ENCODE results near the gene USP10.

Gene USP10

GRCh38 chr16:84700446-84701300 lies 873 bp downstream of the USP10 start:
- DNase-seq (ENCODE audit: low read depth): peak; percentile 13

DNA sequence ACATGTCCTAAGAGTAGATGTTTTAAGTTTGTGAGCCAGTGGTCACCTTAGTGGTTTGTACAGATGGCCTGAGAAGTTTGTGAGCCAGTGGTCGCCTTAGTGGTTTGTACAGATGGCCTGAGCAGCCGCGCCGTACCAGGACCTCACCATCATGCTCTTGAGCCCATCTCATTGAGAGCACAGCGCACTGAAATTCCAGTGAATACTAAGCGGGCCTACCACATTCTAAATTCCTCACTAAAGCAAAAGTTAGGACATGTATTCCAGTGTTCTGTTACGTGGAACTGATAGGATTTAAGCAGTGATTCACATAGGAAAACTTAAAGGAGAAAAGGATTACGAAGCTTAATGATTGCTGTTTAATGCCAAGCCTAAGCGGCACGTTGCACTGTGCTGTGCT lies 3.9 kb downstream of the USP10 start:
- DNase-seq (ENCODE audit: low read depth): no peak

GRCh38 chr16:84704253-84704652 lies 4.5 kb downstream of the USP10 start:
- DNase-seq (ENCODE audit: low read depth): no peak

GRCh38 chr16:84706856-84707255 lies 7.1 kb downstream of the USP10 start:
- no peak for DNase-seq (ENCODE audit: low read depth)

- no peak for DNase-seq (ENCODE audit: low read depth)
These were observed 9.8 kb downstream of the USP10 start for GRCh38 chr16:84709609-84710008.

GRCh38 chr16:84710686-84711085 lies 10.9 kb downstream of the USP10 start:
- DNase-seq (ENCODE audit: low read depth): no peak

- no peak for DNase-seq (ENCODE audit: low read depth)
These were observed 12.4 kb downstream of the USP10 start for GRCh38 chr16:84712138-84712671.

DNA sequence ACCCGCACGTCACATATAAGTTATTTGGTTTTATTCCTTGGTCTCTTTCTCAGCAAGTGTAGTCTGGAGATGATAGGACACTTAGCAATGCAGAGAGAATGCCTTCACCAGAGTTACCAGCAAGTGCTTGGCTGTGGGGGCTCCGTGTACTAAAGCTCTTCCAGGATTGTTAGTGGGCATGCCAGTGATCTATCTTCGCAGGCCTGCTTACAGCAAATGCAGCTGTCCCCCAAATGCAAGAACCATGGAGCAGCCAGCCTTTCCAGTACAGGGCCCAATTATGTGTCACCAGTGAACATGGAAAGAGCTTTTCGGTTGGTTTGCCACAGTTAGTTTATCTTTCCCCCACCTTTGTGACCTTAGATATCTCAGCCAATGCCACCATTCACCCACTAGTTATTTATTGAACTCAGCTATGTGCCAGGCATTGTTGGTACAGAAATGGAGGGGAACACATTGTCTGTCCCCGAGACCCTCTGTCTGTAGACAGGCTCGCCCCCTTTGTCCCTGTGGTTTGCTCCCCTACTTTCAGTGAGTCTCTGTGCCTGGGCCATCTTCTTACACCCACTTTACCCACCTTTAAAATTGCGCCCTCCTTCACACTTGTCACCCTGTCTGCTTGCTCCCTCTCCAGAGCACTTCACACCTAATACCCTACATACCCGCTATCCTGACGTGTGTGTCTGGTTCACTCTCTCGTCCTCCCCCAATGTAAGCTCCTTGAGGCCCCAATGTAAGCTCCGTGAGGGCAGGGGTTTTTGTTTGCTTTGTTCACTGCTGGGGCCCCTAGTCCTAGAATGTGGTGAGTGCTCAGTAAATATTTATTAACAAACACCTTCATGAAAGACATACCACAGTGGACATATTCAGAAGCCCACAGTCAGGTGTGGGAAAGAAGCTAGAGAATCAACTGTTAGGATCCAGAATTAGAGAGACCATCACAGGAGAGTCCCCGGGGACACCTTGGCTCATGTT lies 13.3 kb downstream of the USP10 start:
- no peak for DNase-seq (ENCODE audit: low read depth)

DNA sequence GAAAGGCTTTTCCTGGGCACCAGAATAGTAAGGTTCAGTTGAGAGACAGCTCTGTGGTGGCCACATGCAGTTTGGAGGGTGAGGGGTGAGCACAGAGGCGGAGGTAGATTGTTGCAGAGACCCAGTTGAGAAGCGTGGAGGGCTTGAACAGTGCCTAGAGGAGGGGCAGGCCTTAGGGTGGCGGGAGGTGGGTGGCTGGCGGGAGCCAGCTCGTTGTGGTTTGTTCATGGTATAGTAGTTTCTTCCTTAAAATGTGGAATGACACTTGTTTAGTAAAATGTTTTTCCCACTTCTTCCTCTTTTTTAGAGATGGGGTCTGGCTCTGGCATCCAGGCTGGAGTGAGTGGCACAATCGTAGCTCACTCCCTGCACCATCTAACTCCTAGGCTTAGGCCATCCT lies 14.2 kb downstream of the USP10 start:
- no peak for DNase-seq (ENCODE audit: low read depth)

GRCh38 chr16:84715424-84715823 lies 15.6 kb downstream of the USP10 start:
- DNase-seq (ENCODE audit: low read depth): no peak

DNA sequence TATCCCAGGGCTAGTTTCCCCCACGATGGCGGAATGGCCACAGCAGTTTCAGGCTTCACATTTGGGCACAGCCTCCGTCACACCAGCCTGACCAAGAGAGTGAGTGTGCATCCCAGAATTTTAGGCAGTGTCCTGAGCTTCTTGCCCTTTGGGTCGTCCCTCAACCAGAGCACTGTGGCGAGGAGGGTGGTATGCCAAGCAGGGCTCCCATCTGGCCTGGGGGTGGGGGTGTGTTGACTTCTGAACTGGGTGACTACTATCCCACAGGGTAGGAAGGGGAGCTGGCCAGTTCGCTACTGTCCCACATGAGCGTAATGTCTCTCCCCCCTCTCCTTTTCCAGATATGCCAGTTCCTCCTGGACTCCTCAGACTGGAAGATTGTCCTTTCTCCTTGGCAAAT lies 16.1 kb downstream of the USP10 start:
- no peak for DNase-seq (ENCODE audit: low read depth)

GRCh38 chr16:84716740-84717139 lies 16.9 kb downstream of the USP10 start:
- DNase-seq (ENCODE audit: low read depth): no peak

DNA sequence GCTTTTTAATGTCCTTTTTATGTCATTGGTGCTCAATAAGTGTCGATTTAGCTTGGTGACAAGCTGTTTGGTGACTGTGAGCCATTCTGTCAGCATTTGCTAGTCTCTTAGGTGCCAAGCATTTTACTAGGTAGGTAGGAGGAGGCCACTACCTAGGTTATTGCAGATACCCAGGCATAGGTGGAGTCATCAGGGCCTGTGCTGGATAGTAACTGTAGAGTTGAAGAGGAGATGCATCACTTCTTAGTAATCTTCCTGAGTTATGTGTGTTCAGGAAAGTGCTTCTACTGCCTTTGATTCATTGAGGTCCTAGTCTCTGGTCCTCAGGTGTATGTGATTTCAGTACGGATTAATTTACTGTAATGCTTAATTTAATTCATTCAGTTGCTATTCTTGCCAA lies 17.7 kb downstream of the USP10 start:
- DNase-seq (ENCODE audit: low read depth): no peak

- no peak for DNase-seq (ENCODE audit: low read depth)
These were observed 20.4 kb downstream of the USP10 start for GRCh38 chr16:84720177-84720579.

DNA sequence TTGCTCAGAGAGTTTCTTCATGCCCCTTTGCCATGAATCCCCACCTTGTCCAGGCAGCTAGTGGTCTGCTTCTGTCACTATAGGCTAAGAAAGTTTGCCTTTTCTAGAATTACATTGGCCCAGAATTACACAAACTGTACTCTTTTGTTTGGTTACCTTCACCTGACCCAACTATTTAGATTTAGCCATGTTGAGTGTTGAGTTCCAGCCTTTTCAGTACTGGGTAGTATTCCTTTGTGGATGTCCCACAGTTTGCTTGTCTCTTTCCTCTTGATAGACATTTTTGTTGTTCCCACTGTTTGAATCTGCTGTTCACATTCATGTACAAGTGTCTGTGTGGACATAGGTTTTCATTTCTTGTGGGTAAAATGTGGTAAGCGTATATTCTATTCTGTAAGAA lies 22.3 kb downstream of the USP10 start:
- no peak for DNase-seq (ENCODE audit: low read depth)

DNA sequence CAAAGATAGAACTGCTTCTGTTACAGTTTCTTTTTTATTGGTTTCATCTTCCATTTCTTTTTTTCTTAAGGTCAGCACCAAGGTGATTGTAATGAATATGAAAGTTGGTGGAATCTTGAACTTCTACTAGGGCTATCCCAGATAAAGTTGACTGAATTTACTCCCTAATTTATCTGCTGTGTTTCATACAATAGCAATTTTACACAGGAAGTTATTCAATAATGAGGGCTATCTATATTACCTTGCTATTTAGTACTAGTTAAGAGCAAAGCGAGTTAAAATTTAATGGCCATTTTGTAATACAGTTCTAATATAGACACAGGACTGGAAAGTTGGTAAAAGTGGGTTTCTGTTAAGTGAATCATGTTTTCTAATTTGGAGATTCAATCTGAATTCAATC lies 24.1 kb downstream of the USP10 start:
- no peak for DNase-seq (ENCODE audit: low read depth)

- no peak for DNase-seq (ENCODE audit: low read depth)
These were observed 25.0 kb downstream of the USP10 start for GRCh38 chr16:84724606-84725309.

DNA sequence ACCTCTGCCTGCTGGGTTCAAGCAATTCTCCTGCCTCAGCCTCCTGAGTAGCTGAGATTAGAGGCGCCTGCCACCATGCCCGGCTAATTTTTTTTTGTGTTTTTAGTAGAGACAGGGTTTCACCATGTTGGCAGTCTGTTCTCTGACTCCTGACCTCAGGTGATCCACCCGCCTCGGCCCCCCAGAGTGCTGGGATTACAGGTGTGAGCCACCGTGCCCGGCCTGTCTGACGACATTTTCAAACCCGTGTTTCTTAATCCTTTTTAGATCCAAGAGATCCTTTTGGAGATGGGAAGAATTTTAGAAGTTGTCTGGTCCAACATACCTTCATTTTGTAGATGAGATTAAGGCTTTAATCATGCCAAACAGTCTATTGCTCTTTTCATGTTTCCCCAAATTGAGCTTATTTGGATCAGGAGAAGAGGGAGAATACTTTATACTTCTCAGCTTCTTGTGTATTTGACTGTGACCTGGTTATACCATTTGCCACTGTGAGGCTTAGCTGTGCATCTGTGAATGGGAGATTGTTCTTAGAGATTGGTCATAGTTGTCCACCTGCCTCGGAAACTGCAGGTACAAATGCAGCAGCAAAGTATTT lies 25.8 kb downstream of the USP10 start:
- no peak for DNase-seq (ENCODE audit: low read depth)

GRCh38 chr16:84726079-84726668 lies 26.4 kb downstream of the USP10 start:
- DNase-seq (ENCODE audit: low read depth): peak; percentile 70

GRCh38 chr16:84726669-84727467 lies 27.1 kb downstream of the USP10 start:
- no peak for DNase-seq (ENCODE audit: low read depth)
